Measurements from ENCODE around the gene ARMH2.

Gene ARMH2

DNA sequence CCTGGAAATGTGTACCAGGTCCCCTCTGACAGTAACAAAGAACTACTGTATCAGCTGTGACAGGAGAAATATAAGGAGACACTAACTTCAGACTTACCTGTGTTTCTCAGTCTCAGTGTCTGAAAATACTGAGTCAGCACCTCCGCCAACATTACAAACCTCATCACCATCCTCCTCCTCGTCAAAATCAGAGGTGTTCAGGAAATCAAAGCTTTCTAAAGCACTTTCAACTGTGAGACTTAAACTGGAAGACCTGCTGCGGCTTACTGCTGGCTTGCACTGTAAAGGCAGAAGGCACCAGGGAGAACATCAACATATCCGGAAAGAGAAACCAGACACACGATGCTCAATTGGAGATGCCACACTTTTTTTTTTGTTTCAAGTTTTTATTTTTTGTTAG, 40.3 kb upstream of the ARMH2 start:
- no peak for TF ChIP-seq CTCF (conservative IDR thresholded peaks at IDR 0.05; ENCODE audit: low read length)
- no peak for DNase-seq (ENCODE audit: low read depth)
- H3K4me3 ChIP-seq (ENCODE audit: low read length) = no peak overlapping the region

- peak; percentile 29 for DNase-seq (ENCODE audit: low read depth)
- TF ChIP-seq CTCF (conservative IDR thresholded peaks at IDR 0.05; ENCODE audit: low read length) = no peak
- H3K4me3 ChIP-seq (ENCODE audit: low read length) = no peak overlapping the region
Measured at GRCh38 chr6:24838081-24838480, 39.4 kb upstream of the ARMH2 start.

DNA sequence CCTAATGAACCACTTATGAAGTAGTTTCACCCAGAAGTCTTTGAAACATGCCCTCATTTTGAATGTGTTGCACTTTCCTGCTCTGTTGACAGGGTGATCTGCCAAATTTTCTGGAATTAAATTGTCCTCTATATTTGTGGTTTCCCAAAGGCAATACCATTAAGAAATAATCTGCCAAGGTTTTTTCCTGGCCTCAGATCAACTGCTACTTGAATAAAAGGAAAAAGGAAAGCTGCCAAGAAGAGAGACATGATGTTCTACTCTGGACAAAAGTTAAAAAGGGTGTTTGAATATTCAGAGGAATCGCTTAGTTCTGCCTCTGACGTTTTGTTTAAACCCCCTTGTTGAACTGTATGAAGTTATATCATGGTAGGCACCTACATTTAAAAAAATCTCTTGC, 37.4 kb upstream of the ARMH2 start:
- TF ChIP-seq CTCF (conservative IDR thresholded peaks at IDR 0.05; ENCODE audit: low read length) = no peak
- H3K4me3 ChIP-seq (ENCODE audit: low read length) = no peak overlapping the region
- peak; percentile 35 for DNase-seq (ENCODE audit: low read depth)

DNA sequence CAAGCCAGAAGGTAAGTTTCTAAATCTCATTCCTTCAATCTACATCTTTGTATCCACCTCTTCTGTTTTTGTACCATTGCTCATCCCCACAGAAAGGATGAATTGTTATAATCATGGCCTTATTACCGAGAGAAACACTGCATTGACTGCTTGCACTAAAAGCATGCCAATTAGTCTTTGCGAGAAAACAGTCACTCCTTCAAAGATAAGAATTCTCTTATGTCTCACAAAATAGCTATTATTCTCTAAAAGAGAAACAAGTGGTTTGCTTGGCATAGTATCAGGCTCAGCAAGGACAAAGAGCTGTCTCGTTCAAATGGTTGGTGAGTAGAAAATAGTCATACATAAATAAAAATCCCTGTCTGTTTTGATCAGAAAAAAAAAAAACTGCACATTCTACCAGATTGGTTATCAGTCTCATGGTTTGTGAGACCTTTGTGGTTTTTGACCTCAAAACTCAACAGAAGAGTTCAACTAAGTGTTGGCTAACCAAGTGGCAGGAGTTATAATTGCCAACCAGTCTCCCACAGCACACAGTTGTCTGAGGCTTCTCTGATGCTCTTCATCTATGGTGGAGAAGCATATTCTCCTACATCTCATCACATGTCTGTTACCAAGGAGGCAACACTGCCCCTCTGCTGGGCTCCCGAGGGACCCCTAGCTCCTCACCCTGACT, 35.1 kb upstream of the ARMH2 start:
- no peak overlapping the region for H3K4me3 ChIP-seq (ENCODE audit: low read length)
- DNase-seq (ENCODE audit: low read depth) = no peak
- no peak for TF ChIP-seq CTCF (conservative IDR thresholded peaks at IDR 0.05; ENCODE audit: low read length)

DNA sequence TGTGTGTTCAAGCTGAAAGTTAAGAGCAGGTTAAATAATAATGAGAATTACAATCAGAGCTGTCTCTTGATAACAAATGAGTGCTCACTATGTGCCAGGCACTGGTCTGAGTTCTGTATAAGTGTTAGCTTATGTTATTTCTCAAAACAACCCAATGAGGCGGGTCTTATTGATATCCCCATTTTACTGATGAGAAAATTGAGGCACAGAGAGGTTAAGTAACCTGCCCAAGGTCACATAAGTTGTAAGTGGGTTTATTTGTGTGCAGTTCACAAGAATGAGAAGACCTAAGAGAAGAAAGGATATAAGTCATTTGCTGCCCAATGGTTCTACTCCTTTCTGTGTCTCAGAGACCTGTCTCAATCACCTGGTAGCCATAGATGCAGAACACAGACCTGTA, 34.1 kb upstream of the ARMH2 start:
- TF ChIP-seq CTCF (conservative IDR thresholded peaks at IDR 0.05; ENCODE audit: low read length) = no peak
- H3K4me3 ChIP-seq (ENCODE audit: low read length) = no peak overlapping the region
- no peak for DNase-seq (ENCODE audit: low read depth)

DNA sequence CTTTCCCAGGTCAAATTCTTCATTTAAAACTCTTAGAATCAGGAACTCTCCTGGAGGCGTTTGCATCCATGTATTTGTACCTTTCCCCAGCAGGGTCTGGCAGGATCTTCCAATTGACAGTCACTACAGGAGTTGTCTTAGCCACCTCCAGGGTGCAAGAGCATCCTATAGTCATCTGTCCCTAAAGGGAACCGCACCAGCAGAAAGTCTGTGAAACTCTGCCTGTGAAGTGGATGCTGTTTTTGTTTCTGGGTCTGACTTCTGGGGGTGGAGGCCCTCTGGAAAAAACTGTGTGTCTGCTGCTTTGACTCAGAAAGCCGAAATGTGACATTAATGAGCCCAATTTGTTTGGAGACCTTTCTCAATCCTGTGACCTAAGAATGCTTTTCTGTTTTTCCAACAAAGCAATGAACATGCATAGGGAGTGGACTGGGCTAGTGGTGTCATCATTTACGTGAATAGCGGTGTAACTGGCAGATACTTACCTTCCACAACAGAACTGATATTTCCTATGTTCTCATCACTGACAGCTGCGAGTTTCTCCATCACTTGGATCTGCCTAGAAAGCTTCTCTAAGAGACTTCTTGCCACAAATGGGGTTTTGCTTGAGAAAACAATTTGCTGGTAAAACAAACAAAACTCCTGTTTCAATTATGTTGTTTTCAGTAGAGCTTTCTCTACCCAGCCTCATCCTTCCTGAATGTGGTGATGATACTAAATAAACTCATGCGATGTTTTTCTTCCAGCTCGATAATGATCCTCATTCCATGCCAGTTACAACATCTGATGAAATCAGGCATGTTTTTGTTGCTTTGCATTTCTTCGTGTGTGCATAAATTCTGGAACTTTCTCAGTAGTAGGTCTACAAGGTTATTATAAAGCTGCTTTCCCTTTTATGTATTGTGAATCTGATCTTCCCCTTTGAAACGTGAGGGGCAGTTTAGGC, 33.3 kb upstream of the ARMH2 start:
- no peak overlapping the region; the same call in 1 of the 2 replicates for H3K4me3 ChIP-seq (ENCODE audit: low read length)
- no peak for TF ChIP-seq CTCF (conservative IDR thresholded peaks at IDR 0.05; ENCODE audit: low read length)
- DNase-seq (ENCODE audit: low read depth) = peak; percentile 62

- TF ChIP-seq CTCF (conservative IDR thresholded peaks at IDR 0.05; ENCODE audit: low read length) = no peak
- DNase-seq (ENCODE audit: low read depth) = no peak
- no peak overlapping the region for H3K4me3 ChIP-seq (ENCODE audit: low read length)
Measured at GRCh38 chr6:24829657-24830056, 30.9 kb upstream of the ARMH2 start.
